ENCODE measurements around the gene GABRD. TPM values are rescaled to one million over a fixed set of nuclear protein-coding genes. Genes with fewer than 3 reads are reported as not detected.

The GABRD gene
- total RNA-seq, 1 experiment from 2014 or later, result 15.6 TPM

DNA sequence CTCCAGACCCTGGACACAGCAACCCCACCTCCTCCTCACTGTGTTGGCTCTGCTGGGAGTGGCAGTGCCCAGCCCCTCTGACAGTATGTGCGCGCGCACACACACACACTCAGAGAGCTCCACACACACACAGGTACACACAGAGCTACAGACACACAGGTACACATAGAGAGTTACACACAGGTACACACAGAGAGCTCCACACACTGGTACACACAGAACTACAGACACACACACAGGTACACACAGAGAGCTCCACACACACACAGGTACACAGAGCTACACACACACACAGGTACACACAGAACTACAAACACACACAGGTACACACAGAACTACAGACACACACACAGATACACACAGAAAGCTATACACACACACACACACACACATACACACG is 24.7 kb downstream of the GABRD start (continued):
- TF ChIP-seq ZFX (IDR thresholded peaks at IDR 0.05), result no peak
- TF ChIP-seq ELF1 (IDR thresholded peaks at IDR 0.05; ENCODE audit: borderline replicate concordance, low read depth), result no peak
- no peak for TF ChIP-seq EGR1 (IDR thresholded peaks at IDR 0.05; ENCODE audit: low read depth)
- TF ChIP-seq ZBTB33 (IDR thresholded peaks at IDR 0.05; ENCODE audit: extremely low read depth, insufficient replicate concordance, low read length), result no peak
- TF ChIP-seq CTCF (IDR thresholded peaks at IDR 0.05 in 2 of 3, conservative IDR thresholded peaks at IDR 0.05 in 1 of 3; ENCODE audit: borderline replicate concordance in 1 of 3, insufficient read depth in 1 of 3, low read depth in 2 of 3, low read length in 2 of 3), result no peak
- TF ChIP-seq EZH2phosphoT487 (IDR thresholded peaks at IDR 0.05; ENCODE audit: borderline replicate concordance), result no peak
- no peak for TF ChIP-seq JUND (IDR thresholded peaks at IDR 0.05)
- TF ChIP-seq SP1 (IDR thresholded peaks at IDR 0.05; ENCODE audit: low read depth), result no peak

DNA sequence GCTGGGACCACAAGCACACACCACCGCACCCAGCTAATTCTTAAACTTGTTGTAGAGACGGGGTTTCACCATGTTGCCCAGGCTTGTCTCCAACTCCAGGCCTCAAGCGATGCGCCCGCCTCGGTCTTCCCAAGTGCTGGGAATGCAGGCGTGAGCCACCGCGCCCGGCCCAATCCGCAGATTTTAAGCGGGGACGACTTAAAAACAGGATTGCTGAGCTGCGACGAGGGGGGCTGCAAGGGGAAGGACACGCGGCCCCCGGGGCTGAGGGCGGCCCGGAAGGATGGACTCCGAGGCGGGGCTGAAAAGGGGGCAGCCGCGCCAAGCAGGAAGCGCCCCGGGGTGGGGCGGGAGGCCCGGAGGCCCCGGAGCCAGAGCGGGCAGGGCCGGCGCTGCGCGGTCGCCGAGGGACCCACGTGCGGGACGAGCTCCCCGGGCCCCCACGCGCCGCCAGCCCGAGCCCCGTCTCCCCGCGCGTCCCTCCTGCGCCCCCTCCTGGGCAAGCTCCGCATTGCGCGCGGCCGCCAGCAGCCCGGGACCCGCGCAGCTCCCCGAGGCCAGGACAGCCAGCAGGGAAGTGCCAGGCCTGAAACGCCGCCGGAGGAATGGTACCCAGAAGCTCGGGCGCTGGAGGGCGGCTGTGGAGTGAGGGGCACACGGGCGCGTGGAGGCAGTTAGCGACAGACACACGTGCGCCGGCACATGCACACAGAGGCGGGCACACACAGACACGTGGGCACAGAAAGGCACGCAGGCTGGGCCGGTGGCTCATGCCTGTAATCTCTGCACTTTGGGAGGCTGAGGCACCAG is 25.6 kb downstream of the GABRD start:
- Histone ChIP-seq H3K4me1 (ENCODE audit: control insufficient read depth in 1 of 2, insufficient read depth in 2 of 2, low read length in 2 of 2) (peaks cover 18 to 39% of the 10 kb centered on the region in 2 experiments), H2AFZ (ENCODE audit: low read depth, low read length, poor library complexity, severe bottlenecking) (peak overlapping the region; percentile 78), H3K9ac (ENCODE audit: low read length) (peak overlapping the region; percentile 23; the same call in 1 of the 2 replicates), H3K4me3 (replicated peaks in 1 of 2; ENCODE audit: low read depth in 1 of 2, low read length in 2 of 2) (no peak overlapping the region), H3K27ac (ENCODE audit: low read depth, low read length) (peak overlapping the region; percentile 29; the same call in 1 of the 2 replicates), H3K4me2 (ENCODE audit: low read length) (peak overlapping the region; percentile 58), H3K9me3 (ENCODE audit: control insufficient read depth in 1 of 2, insufficient read depth in 1 of 2, low read depth in 1 of 2, low read length in 2 of 2) (no peaks in the 10 kb centered on the region), H4K20me1 (ENCODE audit: insufficient read depth) (no peaks in the 10 kb centered on the region), H3K27me3 (ENCODE audit: insufficient read depth, low read length) (no peaks in the 10 kb centered on the region), H3K36me3 (ENCODE audit: control insufficient read depth in 1 of 2, insufficient read depth in 2 of 2, low read length in 2 of 2) (no peaks in the 10 kb centered on the region), H3K79me2 (ENCODE audit: insufficient read depth, low read length) (no peaks in the 10 kb centered on the region), H3K9me2 (ENCODE audit: insufficient read depth) (no peaks in the 10 kb centered on the region)
- ChIA-PET RAD21 (ENCODE audit: low non-redundant PET in 1 of 2, low total read pairs in 2 of 2, uncharacterized antibody in 2 of 2, unreplicated experiment in 2 of 2) (interaction anchor here (0.6 to 2.6 kb wide), 10 partner anchors 9 to 136 kb away, joined by 3 to 11 read pairs (median 4); no protein-coding TSS in a partner anchor), POLR2A (interaction anchor here (0.9 kb wide), 1 partner anchor 138 kb away, joined by 4 read pairs; no protein-coding TSS in a partner anchor), CTCF (interaction anchor here (0.7 to 4.1 kb wide), 23 partner anchors 8 to 204 kb away, joined by 3 to 70 read pairs (median 4); partner anchors contain the start of genes CFAP74, GABRD and TMEM52)
- BruUV-seq (replicated peaks), result no TSS peak
- intact Hi-C loops (cut with micrococcal nuclease), result loop anchor here (5.0 kb wide), 1 partner anchor 137 kb away; no protein-coding TSS in a partner anchor
- TF ChIP-seq ZFX (IDR thresholded peaks at IDR 0.05), result peak; percentile 58; the same call in 1 of the 2 replicates
- no peak for TF ChIP-seq RAD21 (IDR thresholded peaks at IDR 0.05; ENCODE audit: low read depth)
- peak in 2 of 3 experiments; percentile 68 to 81; a peak in 4 of 6 replicates for TF ChIP-seq CTCF (IDR thresholded peaks at IDR 0.05 in 2 of 3, conservative IDR thresholded peaks at IDR 0.05 in 1 of 3; ENCODE audit: borderline replicate concordance in 1 of 3, insufficient read depth in 1 of 3, low read depth in 2 of 3, low read length in 2 of 3)
- no peak for TF ChIP-seq JUND (IDR thresholded peaks at IDR 0.05)
- DNase-seq (ENCODE audit: low read depth, low spot score) (no peak), ATAC-seq (peak; percentile 59)
